ENCODE data around the gene PTEN. TPM values are rescaled to one million over a fixed set of nuclear protein-coding genes. Genes with fewer than 3 reads are reported as not detected.

PTEN gene
- total RNA-seq, 2 experiments from 2014 or later = 79.8 to 86.0 TPM

DNA sequence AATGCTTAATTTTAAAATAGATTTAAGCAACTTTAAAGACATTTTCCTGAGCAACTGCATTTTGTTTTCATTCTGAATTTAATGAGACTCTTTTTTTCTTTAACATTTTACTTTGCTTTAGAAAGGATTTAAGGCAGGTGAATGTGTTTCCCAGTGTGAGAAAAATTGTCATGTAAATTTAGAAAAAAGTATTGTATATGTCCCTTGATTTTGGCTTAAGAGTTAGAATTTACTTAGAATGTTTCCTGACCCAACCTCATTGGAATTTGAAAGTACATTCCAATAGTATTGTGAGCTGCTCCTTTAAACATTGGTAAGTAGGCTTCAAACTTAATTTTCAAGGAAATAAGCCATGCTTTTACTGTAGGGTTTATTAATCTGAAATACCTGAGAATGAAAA is 110.2 kb downstream of the PTEN start:
- no peaks in the 10 kb centered on the region for H3K9me3 ChIP-seq (ENCODE audit: control insufficient read depth in 1 of 2, insufficient read depth in 1 of 2, low read length in 2 of 2)
- no peaks in the 10 kb centered on the region for H3K4me1 ChIP-seq (ENCODE audit: insufficient read depth, low read length)
- H3K27ac Mint-ChIP-seq = no peak overlapping the region
- H3K9me3 Mint-ChIP-seq = no peaks in the 10 kb centered on the region
- TF ChIP-seq, protein P1, sequence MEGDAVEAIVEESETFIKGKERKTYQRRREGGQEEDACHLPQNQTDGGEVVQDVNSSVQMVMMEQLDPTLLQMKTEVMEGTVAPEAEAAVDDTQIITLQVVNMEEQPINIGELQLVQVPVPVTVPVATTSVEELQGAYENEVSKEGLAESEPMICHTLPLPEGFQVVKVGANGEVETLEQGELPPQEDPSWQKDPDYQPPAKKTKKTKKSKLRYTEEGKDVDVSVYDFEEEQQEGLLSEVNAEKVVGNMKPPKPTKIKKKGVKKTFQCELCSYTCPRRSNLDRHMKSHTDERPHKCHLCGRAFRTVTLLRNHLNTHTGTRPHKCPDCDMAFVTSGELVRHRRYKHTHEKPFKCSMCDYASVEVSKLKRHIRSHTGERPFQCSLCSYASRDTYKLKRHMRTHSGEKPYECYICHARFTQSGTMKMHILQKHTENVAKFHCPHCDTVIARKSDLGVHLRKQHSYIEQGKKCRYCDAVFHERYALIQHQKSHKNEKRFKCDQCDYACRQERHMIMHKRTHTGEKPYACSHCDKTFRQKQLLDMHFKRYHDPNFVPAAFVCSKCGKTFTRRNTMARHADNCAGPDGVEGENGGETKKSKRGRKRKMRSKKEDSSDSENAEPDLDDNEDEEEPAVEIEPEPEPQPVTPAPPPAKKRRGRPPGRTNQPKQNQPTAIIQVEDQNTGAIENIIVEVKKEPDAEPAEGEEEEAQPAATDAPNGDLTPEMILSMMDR (IDR thresholded peaks at IDR 0.05) = no peak
- CTCF ChIA-PET = no interaction called here
- H3K4me3 ChIP-seq (ENCODE audit: low read length) = no peak overlapping the region
- no peak overlapping the region for H3K4me3 Mint-ChIP-seq
- intact Hi-C loops (cut with DNase I, micrococcal nuclease) = no loop called here
- no peaks in the 10 kb centered on the region for H3K27me3 Mint-ChIP-seq
- H3K36me3 Mint-ChIP-seq (ENCODE audit: low read depth) = no peaks in the 10 kb centered on the region
- no peaks in the 10 kb centered on the region for H3K4me1 Mint-ChIP-seq (ENCODE audit: low read depth)
- no peaks in the 10 kb centered on the region for H3K36me3 ChIP-seq (ENCODE audit: insufficient read depth, low read length)
- ATAC-seq (ENCODE audit: poor library complexity) = no peak
- DNase-seq = no peak
- POLR2A ChIA-PET = no interaction called here
- H3K27me3 ChIP-seq (ENCODE audit: control insufficient read depth in 1 of 2, insufficient read depth in 2 of 2, low read length in 2 of 2) = no peaks in the 10 kb centered on the region
- no peak overlapping the region for H3K27ac ChIP-seq (ENCODE audit: low read depth in 1 of 2, low read length in 2 of 2)

DNA sequence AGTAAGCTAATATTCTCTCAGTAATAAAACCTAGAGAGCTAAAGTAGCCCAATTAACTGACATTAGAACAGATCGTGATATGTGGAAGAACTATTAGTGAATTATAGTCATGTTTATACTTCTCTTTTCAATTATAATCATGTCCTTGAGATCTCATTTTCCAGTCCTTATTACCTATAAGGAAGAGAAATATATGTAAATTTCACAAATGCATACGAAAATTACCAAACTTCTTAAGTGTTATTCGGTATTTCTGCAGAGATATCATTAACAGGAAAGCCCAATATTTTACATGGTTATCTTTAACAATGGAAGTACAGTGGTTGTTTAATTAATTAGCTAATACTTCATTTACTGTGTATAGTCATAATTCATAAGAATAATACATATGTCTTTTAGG is 110.7 kb downstream of the PTEN start:
- intact Hi-C loops (cut with DNase I, micrococcal nuclease) = no loop called here
- TF ChIP-seq, protein P1 (IDR thresholded peaks at IDR 0.05) = no peak
- no peaks in the 10 kb centered on the region for H3K9me3 ChIP-seq (ENCODE audit: control insufficient read depth in 1 of 2, insufficient read depth in 1 of 2, low read length in 2 of 2)
- no peak overlapping the region for H3K4me3 ChIP-seq (ENCODE audit: low read length)
- Mint-ChIP-seq H3K36me3 (ENCODE audit: low read depth) (no peaks in the 10 kb centered on the region), H3K27me3 (no peaks in the 10 kb centered on the region), H3K27ac (no peak overlapping the region), H3K4me3 (no peak overlapping the region), H3K4me1 (ENCODE audit: low read depth) (no peaks in the 10 kb centered on the region), H3K9me3 (no peaks in the 10 kb centered on the region)
- CTCF ChIA-PET = no interaction called here
- H3K4me1 ChIP-seq (ENCODE audit: insufficient read depth, low read length) = no peaks in the 10 kb centered on the region
- H3K27ac ChIP-seq (ENCODE audit: low read depth in 1 of 2, low read length in 2 of 2) = no peak overlapping the region
- ATAC-seq (ENCODE audit: poor library complexity) = no peak
- POLR2A ChIA-PET = no interaction called here
- no peaks in the 10 kb centered on the region for H3K36me3 ChIP-seq (ENCODE audit: insufficient read depth, low read length)
- DNase-seq = no peak
- H3K27me3 ChIP-seq (ENCODE audit: control insufficient read depth in 1 of 2, insufficient read depth in 2 of 2, low read length in 2 of 2) = no peaks in the 10 kb centered on the region

DNA sequence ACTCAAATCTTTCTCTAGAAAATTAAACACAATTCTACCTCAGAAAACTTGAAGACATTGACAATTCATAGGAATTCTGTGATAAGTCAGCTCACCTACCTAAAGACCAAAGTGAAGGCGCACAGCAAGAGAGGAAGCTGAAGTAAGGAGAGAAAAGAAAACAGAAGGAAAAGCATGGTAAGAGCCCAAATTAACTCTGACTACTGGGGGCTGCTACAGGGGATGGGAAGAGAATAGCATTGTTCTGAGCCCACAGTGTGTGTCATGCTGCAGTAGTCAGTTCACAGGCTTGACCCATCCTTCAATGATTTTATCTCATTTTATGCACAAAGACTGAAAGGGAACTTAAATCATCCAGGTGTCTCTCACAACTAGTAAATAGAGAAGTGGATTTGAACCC is 111.3 kb downstream of the PTEN start:
- no peak for DNase-seq
- no peaks in the 10 kb centered on the region for H3K36me3 Mint-ChIP-seq (ENCODE audit: low read depth)
- H3K4me3 Mint-ChIP-seq = no peak overlapping the region
- TF ChIP-seq, protein P1 (IDR thresholded peaks at IDR 0.05) = no peak
- H3K9me3 ChIP-seq (ENCODE audit: control insufficient read depth in 1 of 2, insufficient read depth in 1 of 2, low read length in 2 of 2) = no peaks in the 10 kb centered on the region
- H3K27me3 Mint-ChIP-seq = no peaks in the 10 kb centered on the region
- no peaks in the 10 kb centered on the region for H3K4me1 Mint-ChIP-seq (ENCODE audit: low read depth)
- H3K27me3 ChIP-seq (ENCODE audit: control insufficient read depth in 1 of 2, insufficient read depth in 2 of 2, low read length in 2 of 2) = no peaks in the 10 kb centered on the region
- ChIA-PET POLR2A (no interaction called here), CTCF (no interaction called here)
- H3K36me3 ChIP-seq (ENCODE audit: insufficient read depth, low read length) = no peaks in the 10 kb centered on the region
- no peak overlapping the region for H3K4me3 ChIP-seq (ENCODE audit: low read length)
- no peaks in the 10 kb centered on the region for H3K9me3 Mint-ChIP-seq
- H3K27ac ChIP-seq (ENCODE audit: low read depth in 1 of 2, low read length in 2 of 2) = no peak overlapping the region
- no peaks in the 10 kb centered on the region for H3K4me1 ChIP-seq (ENCODE audit: insufficient read depth, low read length)
- no peak overlapping the region for H3K27ac Mint-ChIP-seq
- intact Hi-C loops (cut with DNase I, micrococcal nuclease) = no loop called here
- ATAC-seq (ENCODE audit: poor library complexity) = no peak

All from CD4-positive, alpha-beta T cell (primary cell).